GM10248 (cell line): ENCODE results near the gene ATP2B3.

Experiments
- CTCF ChIA-PET: fragments of 300-600 bp; sonication (Branson Sonifier 250); formaldehyde crosslinking; extraction: SDS; loops from one replicate; lab custom pipeline; 2021; ENCODE audit warnings: antibody characterized with exemption; lab: Yijun Ruan, JAX
- POLR2A ChIA-PET: fragments of 350-650 bp; sonication (Branson Sonifier 250); formaldehyde crosslinking; extraction: SDS; loops from one replicate; lab custom pipeline; 2020; ENCODE audit warnings: antibody characterized with exemption; lab: Yijun Ruan, JAX
- DNase-seq: peaks from one replicate; pipeline ENCODE4 v3.0.0; 2012; ENCODE audit errors: extremely low spot score
- CTCF ChIP-seq: IDR thresholded peaks from 2 replicates; pipeline ENCODE4 v1.5.1; 2012; ENCODE audit warnings: mild to moderate bottlenecking, low read depth; ENCODE audit errors: extremely low read depth, missing control alignments, control extremely low read depth

The ATP2B3 gene

DNA sequence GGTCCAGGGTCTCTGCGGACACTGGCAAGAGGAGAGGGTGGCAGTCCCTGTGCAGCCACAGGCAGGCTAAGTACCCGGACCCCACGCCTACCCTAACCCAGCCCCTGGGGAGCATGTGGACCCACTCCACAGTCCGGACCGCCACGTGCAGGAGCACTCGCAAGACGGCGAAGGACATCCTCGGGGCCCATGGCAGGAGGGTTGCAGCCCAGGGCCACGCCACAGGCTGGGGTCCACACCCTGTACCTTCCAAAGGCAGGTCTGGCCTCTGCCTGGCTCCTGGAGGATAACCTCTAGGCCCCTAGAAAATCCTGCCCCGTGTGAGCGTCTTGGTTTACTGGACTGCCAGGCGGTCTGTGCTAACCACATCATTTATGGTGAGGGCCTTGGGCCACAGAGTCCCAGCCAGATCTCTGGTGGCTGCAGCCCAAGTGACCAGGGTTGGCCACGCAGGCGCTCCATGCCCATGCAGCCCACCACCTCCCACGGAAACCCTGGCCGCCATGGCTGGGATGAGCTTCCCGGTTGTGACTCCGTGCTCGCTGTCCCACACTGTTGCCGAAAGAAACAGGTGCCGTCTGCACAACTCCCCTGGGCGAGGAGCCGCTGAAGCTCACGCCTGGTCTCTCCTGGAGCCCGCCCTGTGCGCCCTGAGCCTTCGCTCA is 71.5 kb downstream of the ATP2B3 start:
- DNase-seq, result no peak

DNA sequence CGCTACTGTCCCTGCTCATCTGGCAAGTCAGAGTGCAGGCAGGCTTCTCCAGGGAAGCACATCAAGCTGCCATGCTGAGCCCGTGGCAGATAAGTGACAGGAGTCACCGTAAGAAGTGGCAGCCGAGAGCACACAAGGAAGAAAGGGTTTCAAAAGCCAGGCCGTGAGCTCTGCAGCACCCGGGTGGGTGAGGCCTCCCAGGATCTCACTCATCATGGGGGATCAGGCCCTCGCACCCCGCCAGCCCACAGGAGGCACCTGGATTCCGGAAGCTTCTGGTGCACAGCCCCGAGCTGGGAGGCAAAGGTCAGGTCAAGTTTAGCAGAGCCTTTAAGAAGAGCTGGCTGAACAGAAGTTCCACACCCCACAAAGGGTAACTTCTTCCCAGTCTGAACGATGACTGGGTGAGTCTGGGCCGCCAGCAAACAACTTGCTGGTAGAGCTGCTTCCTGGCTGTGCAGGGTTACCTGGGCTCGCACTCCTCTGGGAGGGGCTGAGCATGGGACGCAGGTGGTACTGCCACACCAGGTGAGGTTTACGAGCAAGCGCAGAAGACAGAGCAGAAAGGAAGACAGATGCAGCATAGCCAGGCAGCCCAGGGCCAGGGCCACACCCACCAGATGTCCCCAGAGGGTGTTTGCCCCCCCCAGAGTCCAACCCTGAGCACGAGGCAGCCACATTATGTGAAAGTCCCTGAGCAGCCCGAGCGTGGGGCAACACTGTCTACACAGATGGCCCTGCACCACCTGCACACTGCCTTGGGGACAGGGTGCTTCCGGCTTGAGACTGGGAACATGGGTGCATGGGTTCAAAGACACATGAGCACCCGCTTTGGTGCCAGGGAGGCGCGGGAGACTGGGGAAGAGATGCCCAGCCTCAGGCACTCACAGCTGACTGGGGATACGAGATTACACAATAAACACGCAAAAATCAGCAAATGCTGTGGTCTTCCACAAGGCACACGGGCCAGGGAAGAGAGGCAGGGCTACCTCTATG is 73.8 kb downstream of the ATP2B3 start:
- CTCF ChIA-PET, result interaction anchor here (1.6 kb wide), 1 partner anchor 15 kb away, joined by 4 read pairs; no protein-coding TSS in a partner anchor
- POLR2A ChIA-PET, result no interaction called here
- no peak for DNase-seq
- no peak for TF ChIP-seq CTCF

More for the DNA sequence above, 71.5 kb downstream of the ATP2B3 start:
- ChIA-PET CTCF (no interaction called here), POLR2A (no interaction called here)
- TF ChIP-seq CTCF, result no peak

DNA sequence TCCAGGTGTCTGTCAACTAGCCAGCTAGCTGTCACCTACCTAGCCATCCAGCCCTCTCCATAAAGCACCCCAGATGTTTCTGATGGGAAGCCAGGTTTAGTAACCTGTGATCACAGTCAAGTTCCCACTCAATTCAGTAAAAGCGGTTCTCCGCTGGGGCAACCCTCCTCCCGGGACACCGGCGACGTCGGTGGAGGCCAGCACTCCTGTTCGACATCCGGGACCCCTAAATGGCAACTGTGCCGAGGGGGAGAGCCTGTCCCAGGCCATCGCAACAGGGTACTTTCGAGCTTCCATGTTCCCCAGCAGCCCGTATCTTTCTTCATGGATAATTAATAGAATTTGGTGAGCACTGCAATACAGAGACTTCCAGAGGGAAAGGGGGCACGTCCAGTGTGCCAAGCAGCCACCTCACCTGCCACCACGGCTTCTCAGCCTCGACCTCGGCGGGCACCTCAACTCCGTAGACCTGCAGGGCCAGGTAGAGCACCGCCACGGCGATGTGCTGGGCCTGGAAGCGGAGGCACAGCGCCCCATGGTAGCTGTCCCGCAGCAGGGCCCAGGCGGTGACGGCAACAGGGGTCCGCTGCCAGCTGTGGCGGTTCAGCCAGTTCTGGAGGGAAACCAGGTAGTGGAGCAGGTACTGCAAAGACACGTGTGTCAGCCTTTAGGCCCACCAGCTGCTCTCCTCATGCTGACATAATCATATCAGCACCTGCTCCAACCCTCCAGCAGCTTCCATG is 74.8 kb downstream of the ATP2B3 start:
- ChIA-PET CTCF (interaction anchor here (1.4 to 1.6 kb wide), 2 partner anchors 14 to 17 kb away, joined by 4 to 5 read pairs; no protein-coding TSS in a partner anchor), POLR2A (no interaction called here)
- TF ChIP-seq CTCF, result no peak
- no peak for DNase-seq

GRCh38 chrX:153592966-153593688 is 75.7 kb downstream of the ATP2B3 start:
- POLR2A ChIA-PET, result no interaction called here
- CTCF ChIA-PET, result interaction anchor here (1.4 to 1.6 kb wide), 2 partner anchors 13 to 16 kb away, joined by 4 to 5 read pairs; no protein-coding TSS in a partner anchor
- DNase-seq, result no peak
- TF ChIP-seq CTCF, result no peak

DNA sequence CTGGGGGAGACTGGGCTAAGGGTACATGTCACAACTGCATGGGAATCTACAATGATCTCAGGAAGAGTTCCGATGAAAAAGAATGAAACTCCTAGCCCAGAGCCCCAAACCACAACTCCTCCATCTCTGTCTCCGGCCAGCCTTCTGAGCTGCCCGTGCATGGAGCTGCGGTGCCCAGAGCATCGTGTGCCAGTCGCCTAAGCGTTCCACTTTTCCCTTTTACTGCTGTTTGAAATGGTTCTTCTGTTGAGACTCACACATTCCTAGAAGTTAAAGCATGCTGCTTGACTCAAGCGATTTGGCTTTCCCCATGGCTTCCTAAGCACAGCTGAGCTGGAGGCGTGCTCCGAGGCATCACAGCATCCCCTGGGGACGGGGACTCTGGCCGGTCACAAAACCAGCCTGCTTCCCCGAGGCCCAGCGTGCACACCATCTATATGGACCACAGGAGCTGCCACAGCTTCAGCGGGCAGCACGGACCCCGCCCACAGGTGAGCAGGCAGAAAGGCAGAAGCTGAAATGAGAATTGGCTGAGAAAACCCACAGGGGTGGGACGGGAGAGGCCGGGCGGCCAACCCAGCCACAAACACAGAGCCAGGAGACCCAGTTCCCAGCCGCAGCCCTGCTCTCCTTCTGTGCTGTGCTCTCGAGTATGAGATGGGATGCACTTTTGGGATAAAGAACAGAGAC is 76.5 kb downstream of the ATP2B3 start:
- CTCF ChIA-PET, result interaction anchor here (1.4 kb wide), 1 partner anchor 16 kb away, joined by 5 read pairs; no protein-coding TSS in a partner anchor
- no peak for DNase-seq
- TF ChIP-seq CTCF, result no peak
- POLR2A ChIA-PET, result no interaction called here
